GM12891 (cell line): ENCODE data around the gene ACOT4.

Source experiments
- POLR2A ChIP-seq: IDR thresholded peaks from 2 replicates; pipeline ENCODE4 v1.6.1; 2011; ENCODE audit warnings: low read depth, low read length, control low read depth
- POLR2AphosphoS5 ChIP-seq: IDR thresholded peaks from 2 replicates; pipeline ENCODE4 v1.6.1; 2011; ENCODE audit warnings: low read depth, low read length, control low read depth
- TAF1 ChIP-seq: IDR thresholded peaks from 2 replicates; pipeline ENCODE4 v1.6.1; 2011; ENCODE audit warnings: low read depth, low read length, control low read depth

DNA sequence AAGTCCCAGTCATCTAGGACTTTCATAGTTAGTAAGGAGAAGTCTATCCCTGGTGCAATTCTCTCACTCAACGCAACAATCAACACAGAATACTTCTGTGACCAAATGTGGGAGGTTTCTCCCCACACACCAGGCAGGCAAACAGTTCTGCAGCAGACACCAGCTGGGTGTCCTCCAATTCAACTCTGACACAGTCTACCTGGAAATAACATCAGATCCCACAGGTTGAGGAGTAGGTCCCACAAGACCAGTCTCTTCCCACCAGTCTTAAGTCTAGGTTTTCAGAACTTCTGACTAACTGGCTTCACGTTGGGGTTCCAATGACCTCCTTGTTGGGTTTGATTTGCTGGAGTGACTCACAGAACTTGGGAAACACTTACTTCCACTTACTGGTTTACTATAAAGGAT, 35.5 kb downstream of the ACOT4 start:
- TF ChIP-seq POLR2A: no peak
- no peak for TF ChIP-seq TAF1
- TF ChIP-seq POLR2AphosphoS5: no peak
